Spleen (tissue), 3 donors: ENCODE measurements around the gene AK3.

Source experiments
- POLR2A ChIP-seq, 3 donors: fragments of 450-650 bp; IDR thresholded peaks; one replicate each; pipeline ENCODE4 v1.5.1; 2017; ENCODE audit warnings: antibody characterized with exemption in 3 of 3, mild to moderate bottlenecking in 1 of 3
- POLR2AphosphoS5 ChIP-seq, 3 donors: sonication (generic); formaldehyde crosslinking; IDR thresholded peaks; one replicate each; pipeline ENCODE4 v1.5.1; 2017; ENCODE audit warnings: antibody characterized with exemption in 3 of 3

- no peak for TF ChIP-seq POLR2AphosphoS5 (IDR thresholded peaks at IDR 0.05)
- no peak for TF ChIP-seq POLR2A (IDR thresholded peaks at IDR 0.05)
These were observed 79.4 kb downstream of the AK3 start for GRCh38 chr9:4661611-4662010.
